ENCODE results near the gene GPSM3.

GPSM3 gene

DNA sequence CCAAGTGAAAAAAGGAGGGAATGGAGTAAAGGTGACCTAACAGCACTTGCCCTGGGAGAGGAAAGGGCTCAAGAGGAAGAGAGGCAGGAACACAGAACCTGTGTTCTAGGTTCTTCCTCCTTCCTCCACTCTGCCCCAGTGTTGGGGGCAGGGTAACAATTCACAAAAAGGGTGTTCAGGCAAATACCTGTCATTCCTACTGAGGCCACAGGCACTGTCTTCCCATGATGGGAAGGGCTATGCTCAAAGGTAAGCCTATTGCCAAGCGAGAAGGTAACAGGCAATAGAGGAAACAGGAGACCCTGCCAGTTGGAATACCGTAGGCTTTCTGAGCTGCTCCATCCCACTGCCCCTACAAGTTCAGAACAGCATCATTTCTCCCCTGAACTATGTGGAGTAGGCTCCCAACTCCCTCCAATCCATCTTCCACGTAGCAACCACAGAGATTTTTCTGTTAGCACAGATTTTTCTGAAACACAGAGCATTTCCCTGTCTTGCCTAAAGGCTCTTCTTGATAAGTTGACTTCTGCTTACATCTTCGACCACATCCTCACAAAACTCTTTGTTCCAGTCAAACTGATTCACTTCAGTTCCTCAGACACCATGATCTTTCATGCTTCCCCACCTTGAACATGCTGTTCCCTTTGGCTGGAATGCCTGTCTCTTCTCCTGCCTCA is 19.3 kb downstream of the GPSM3 start:
- no peak for TF ChIP-seq GATA3 (IDR thresholded peaks at IDR 0.05; ENCODE audit: low read depth, low read length)
- no peak for TF ChIP-seq GATA2 (IDR thresholded peaks at IDR 0.05; ENCODE audit: low read depth, low read length)

DNA sequence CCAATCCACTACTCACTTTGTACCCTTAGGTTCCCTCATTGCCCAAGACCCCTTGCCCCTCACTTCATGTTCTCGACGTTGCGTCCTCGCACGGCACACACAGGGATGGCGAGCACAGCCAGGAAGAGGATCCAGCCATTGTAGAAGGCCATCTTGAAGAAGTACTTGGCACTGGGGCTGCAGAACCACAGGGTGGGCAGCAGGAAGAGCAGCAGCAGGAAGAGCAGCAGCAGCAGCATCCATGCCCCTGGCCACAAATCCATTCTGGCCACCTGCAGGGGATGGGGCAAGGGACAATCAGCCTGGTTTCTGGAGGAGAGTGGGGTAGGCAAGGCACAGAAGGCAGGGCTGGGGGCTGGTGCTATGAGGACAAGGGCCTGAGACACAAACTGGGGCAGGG is 21.2 kb downstream of the GPSM3 start:
- TF ChIP-seq GATA2 (IDR thresholded peaks at IDR 0.05; ENCODE audit: low read depth, low read length) (no peak), GATA3 (IDR thresholded peaks at IDR 0.05; ENCODE audit: low read depth, low read length) (no peak)

DNA sequence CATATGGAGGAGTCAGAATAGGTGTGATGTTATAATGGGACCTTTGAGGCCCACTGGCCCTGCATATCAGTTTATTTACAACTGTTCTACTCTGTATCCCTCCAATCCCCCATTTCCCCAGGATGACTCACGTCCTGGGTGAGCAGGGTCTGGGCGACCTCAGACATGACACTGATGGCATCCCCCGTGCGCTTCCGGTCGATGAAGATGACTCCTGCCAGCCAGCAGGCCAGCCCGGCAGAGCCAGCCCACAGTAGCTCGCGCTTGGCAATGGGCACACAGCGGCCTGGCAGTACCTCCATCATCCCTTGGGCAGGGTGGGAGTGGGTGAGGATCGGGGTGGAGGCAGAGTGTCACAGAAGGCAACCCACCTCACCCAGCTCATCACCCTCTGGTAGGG is 22.1 kb downstream of the GPSM3 start:
- TF ChIP-seq GATA2 (IDR thresholded peaks at IDR 0.05; ENCODE audit: low read depth, low read length) (no peak), GATA3 (IDR thresholded peaks at IDR 0.05; ENCODE audit: low read depth, low read length) (no peak)

DNA sequence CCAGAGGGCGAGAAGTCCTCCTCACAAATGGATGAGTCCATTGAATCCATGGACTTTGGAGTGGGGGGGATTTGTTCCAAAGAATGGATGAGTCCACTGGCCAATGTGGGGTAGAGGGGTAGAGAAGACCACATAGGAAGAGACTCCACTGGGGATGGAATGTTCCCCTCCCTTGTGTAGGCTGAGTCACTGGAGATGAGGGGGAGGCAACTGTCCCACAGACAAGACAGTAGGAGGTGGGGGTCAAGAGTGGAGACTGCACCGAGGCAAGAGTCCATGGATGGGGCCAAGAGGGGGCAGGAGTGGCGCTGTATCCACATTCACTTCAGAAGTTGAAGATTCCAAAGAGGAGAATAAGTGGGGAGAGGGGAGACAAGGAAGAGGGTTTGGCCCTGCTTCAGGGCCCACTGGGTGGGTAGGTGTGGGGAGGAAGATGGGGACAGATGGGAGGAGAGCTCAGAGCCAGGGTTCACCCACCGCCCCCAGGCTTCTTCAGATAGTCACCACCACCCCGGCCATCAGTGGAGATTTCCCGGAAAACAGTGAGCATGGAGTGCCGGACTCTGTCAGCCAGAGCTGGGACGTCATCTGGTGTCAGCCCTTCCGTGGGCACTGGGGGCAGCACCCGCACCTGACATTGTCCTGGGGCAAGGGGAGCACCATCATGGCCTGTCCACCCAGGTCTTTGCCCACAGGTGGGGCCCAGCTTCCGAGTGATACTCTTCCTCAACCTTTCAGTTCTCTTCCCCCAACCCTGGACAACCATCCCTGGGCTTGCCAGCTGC is 23.4 kb downstream of the GPSM3 start:
- TF ChIP-seq GATA3 (IDR thresholded peaks at IDR 0.05; ENCODE audit: low read depth, low read length) (no peak), GATA2 (IDR thresholded peaks at IDR 0.05; ENCODE audit: low read depth, low read length) (no peak)

DNA sequence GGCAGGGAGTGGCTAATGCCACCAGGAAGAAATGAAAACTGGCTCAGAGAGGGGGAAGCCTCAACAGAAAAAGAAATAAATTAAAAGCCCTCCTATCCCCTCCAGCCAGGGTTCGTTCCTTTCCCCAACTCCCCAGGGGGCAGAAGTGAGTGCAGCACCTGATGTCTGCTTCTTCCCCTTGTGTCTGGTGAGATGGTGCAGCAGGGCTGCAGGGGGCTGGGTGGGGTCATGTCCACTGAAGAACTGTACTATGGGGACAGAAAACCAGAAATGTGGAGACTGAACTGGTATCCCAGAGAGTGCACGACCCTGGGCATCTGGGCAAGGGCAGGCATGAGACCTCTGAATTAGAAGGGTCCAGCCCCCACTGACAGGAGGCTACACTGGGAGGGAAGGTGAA is 24.1 kb downstream of the GPSM3 start:
- TF ChIP-seq GATA2 (IDR thresholded peaks at IDR 0.05; ENCODE audit: low read depth, low read length) (no peak), GATA3 (IDR thresholded peaks at IDR 0.05; ENCODE audit: low read depth, low read length) (no peak)

DNA sequence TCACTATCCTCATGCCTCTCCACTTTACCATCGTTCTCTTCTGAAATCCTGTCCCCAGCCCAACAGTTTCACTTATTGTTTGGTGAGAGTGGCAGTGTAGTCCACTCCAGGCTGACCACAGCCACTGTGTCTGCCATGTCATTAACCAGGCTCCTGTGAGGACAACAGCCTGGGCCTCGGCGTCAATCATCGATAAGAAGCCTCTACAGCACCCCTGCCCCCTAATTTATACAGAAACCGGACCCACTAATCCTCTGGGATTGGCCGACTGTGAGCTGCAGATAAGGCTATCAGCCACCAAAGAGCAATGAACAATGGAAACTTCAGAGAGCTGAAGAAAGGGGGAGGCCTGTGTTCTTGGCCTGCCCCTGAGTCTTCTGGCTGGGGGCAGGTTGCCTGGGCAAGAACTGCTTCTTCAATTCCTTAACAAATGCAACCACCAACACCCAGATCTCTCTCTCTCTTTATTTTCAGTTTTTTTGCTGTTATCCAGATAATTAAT is 24.6 kb downstream of the GPSM3 start:
- TF ChIP-seq GATA2 (IDR thresholded peaks at IDR 0.05; ENCODE audit: low read depth, low read length) (no peak), GATA3 (IDR thresholded peaks at IDR 0.05; ENCODE audit: low read depth, low read length) (no peak)

DNA sequence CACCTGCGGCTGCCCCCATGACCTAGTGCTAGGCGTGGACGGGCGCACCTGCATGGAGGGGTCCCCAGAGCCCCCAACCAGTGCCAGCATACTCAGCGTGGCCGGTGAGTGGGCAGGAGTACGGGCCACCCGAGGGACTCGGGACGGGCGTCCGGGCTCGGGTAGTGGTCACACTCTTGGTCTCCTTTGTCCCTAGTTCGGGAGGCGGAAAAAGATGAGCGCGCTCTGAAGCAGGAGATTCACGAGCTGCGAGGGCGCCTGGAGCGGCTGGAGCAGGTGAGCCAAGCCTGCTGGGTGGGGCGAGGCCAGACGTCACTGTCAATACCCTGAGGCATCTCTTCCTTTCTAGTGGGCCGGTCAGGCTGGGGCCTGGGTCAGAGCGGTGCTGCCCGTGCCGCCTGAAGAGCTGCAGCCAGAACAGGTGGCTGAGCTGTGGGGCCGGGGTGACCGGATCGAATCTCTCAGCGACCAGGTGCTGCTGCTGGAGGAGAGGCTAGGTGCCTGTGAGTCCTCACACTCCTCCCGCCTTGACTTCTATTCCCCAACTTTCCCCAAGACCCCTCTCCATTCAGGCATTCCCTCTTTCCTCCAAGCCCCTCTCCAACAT is 25.2 kb downstream of the GPSM3 start:
- TF ChIP-seq GATA3 (IDR thresholded peaks at IDR 0.05; ENCODE audit: low read depth, low read length), result no peak

DNA sequence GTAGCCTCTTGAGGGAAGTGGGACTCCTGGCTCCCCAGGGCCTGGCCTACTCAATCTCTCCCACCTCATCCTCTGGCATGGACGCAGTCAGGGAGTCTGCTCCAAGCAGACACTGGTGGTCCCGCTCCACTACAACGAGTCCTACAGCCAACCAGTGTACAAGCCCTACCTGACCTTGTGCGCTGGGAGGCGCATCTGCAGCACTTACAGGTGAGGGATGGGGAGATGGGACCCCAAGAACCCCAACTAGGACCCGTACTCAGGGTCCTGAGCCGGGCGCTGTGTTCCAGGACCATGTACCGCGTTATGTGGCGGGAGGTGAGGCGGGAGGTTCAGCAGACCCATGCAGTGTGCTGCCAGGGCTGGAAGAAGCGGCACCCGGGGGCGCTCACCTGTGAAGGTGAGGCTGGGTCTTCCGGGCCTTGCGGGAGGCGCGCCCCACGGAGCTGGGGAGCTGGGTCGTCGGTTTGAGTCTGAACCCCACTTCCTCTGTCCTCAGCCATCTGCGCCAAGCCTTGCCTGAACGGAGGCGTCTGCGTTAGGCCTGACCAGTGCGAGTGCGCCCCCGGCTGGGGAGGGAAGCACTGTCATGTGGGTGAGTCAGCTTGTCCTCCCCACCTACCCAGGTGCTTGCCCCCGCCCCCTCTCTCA is 25.9 kb downstream of the GPSM3 start:
- no peak for TF ChIP-seq GATA2 (IDR thresholded peaks at IDR 0.05; ENCODE audit: low read depth, low read length)
- no peak for TF ChIP-seq GATA3 (IDR thresholded peaks at IDR 0.05; ENCODE audit: low read depth, low read length)

DNA sequence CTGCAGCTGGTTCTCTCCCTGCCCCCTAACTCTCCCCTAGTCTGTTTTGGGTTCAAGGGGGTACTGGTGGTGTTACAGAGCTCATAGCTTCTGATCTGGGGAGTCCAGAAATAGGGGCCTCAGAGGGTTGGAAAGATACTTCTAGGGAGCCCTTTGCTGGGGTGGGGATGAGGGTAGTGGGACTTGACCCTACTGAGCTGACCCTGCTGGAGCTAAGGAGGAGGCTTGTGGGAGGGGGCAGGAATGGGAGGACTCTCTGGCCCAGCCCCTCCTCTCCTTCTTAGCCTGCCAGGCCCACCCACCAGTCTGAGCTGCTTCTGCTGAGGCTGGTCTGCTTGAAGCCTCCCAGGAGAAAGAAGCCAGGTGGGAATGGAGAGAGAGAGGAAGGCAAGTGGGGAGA is 28.1 kb downstream of the GPSM3 start, which contains the start of gene EGFL8:
EGFL8 (plus strand) TSS at position 301 of the 400 bp plus-strand sequence. CDS start 1,571 bp downstream, outside the sequence.
- TF ChIP-seq GATA3 (IDR thresholded peaks at IDR 0.05; ENCODE audit: low read depth, low read length) (no peak), GATA2 (IDR thresholded peaks at IDR 0.05; ENCODE audit: low read depth, low read length) (no peak)

DNA sequence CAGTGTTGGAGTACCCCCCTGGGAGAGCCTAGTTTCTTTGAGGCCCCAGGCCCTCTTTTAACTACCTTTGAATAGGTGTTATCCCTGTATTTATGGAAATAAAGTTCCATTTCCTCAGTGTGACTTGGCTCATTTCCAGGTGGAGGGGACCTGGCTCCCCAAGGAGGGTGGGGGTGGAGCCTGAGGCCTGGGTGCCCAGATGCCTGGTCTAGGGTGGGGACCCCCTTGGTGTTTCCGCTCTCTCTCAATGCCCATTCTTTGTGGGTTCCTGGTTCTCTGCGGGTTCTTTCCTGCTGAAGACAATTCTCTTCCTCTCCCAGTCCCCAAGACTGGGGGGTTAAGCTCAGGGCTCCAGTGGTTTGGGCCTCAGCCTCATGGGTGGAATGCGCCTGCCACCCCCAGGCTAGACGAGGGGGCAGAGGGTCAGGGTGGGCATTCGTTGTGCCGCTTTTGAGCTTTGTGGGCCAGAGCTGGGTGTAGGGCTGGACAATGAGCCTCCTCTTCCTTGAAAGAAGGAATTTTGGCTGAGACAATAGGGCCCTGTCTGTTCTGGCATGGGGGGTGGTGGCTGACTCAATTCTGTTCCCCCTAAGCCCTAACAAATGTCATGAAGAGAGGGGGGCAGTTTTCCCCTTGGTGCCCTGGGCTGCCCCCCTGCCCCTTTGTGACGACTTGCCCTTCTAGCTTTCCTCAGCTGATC is 28.7 kb downstream of the GPSM3 start:
- no peak for TF ChIP-seq GATA2 (IDR thresholded peaks at IDR 0.05; ENCODE audit: low read depth, low read length)
- TF ChIP-seq GATA3 (IDR thresholded peaks at IDR 0.05; ENCODE audit: low read depth, low read length), result no peak

DNA sequence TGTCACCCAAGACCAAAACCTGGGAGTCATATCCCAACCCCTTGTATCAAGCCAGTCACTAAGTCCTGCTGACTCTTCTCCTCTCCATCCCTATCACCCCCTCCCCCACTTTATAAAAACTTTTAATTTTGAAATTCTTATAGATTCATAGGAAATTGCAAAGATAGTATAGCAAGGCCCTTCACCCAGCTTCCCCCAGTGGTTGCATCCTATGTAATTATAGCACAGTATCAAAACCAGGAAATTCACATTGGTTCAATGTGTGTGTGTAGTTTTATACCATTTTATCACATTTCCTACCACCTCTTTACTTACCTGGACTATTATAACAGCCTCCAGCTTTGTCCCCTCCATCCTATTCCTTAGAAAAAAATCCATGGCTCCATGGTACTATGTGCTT is 34.4 kb downstream of the GPSM3 start:
- TF ChIP-seq GATA2 (IDR thresholded peaks at IDR 0.05; ENCODE audit: low read depth, low read length) (no peak), GATA3 (IDR thresholded peaks at IDR 0.05; ENCODE audit: low read depth, low read length) (no peak)

DNA sequence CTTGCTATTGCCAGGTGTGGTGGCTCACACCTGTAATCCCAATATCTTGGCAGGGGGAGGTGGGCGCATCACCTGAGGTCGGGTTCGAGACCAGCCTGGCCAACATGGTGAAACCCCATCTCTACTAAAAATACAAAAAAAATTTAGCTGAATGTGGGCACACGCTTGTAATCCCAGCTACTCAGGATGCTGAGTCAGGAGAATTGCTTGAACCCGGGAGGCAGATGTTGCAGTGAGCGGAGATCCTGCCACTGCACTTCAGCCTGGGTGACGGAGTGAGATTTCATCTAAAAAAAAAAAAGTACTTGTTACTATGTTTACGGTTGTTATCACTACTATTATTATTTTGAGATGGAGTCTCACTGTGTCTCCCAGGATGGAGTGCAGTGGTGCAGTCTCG is 35.6 kb downstream of the GPSM3 start:
- TF ChIP-seq GATA3 (IDR thresholded peaks at IDR 0.05; ENCODE audit: low read depth, low read length), result no peak
- no peak for TF ChIP-seq GATA2 (IDR thresholded peaks at IDR 0.05; ENCODE audit: low read depth, low read length)

DNA sequence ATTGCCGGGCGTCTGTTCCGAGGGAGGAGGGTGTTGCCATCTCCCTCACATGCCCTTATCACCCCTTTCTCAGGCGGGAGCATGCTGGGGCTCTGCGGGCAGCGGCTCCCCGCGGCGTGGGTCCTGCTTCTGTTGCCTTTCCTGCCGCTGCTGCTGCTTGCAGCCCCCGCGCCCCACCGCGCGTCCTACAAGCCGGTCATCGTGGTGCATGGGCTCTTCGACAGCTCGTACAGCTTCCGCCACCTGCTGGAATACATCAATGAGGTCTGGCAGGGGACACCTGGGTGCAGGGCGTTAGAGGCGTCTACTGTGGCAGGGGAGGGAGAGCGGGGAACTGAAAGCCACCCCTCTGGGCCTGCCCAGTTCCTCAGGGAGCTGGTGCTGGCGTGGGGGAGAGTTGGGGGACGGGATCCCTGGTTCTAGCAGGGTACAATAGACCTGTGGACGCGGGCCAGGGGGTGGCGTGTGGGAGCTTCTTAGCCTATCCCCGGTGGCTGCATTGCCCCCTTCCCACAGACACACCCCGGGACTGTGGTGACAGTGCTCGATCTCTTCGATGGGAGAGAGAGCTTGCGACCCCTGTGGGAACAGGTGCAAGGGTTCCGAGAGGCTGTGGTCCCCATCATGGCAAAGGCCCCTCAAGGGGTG is 37.8 kb downstream of the GPSM3 start:
- TF ChIP-seq GATA2 (IDR thresholded peaks at IDR 0.05; ENCODE audit: low read depth, low read length), result no peak
